BJ (cell line): Measurements from ENCODE around the gene ABAT. TPM values are rescaled to one million over a fixed set of nuclear protein-coding genes. Genes with fewer than 3 reads are reported as not detected.

Experiments used
- CTCF ChIA-PET: fragments of 350-600 bp; formaldehyde crosslinking; extraction: SDS; loops from one replicate; lab custom pipeline; 2021; ENCODE audit warnings: antibody characterized with exemption, inconsistent platforms; lab: Yijun Ruan, JAX
- POLR2A ChIA-PET: fragments of 300-600 bp; sonication (Branson Sonifier 250); formaldehyde crosslinking; extraction: SDS; loops from one replicate; lab custom pipeline; 2021; ENCODE audit warnings: antibody characterized with exemption; lab: Charles Lee
- DNase-seq: peaks from one replicate; pipeline ENCODE4 v3.0.0-alpha.2; 2011; ENCODE audit warnings: low read depth
- H3K27me3 ChIP-seq: 2 replicates; pipeline ENCODE4 v1.6.0; 2011; ENCODE audit warnings: low read length; ENCODE audit not compliant: control insufficient read depth, insufficient read depth
- H3K36me3 ChIP-seq: 2 replicates; pipeline ENCODE4 v1.5.1; 2011; ENCODE audit warnings: low read length; ENCODE audit not compliant: control insufficient read depth, insufficient read depth
- H3K4me3 ChIP-seq: 2 replicates; pipeline ENCODE4 v1.5.1; 2011; ENCODE audit warnings: low read depth, mild to moderate bottlenecking, control low read depth, low read length
- CTCF ChIP-seq: IDR thresholded peaks from 2 replicates; pipeline ENCODE4 v1.5.1; 2011; ENCODE audit warnings: low read depth, mild to moderate bottlenecking, control low read depth, inconsistent platforms, low read length, moderate library complexity; ENCODE audit not compliant: insufficient read depth
- polyA plus RNA-seq: library from polyadenylated mRNA; depleted of rRNA; stranded (reverse); fragments of >200 nt; gene quantifications from 2 replicates; pipeline ENCODE4 v1.2.3, GENCODE V29; 2011

Gene ABAT
- polyA plus RNA-seq, 1 experiment: 3.5 TPM

- no peaks in the 10 kb centered on the region for H3K27me3 ChIP-seq
- ChIA-PET POLR2A (no interaction called here), CTCF (no interaction called here)
- DNase-seq: no peak
- H3K4me3 ChIP-seq: no peak overlapping the region
- peaks cover 31% of the 10 kb centered on the region for H3K36me3 ChIP-seq
- no peak for TF ChIP-seq CTCF
Observed at GRCh38 chr16:8814095-8814806, 139.8 kb downstream of the ABAT start.

- CTCF ChIA-PET: interaction anchor here (1.5 kb wide), 1 partner anchor 63 kb away, joined by 5 read pairs; no protein-coding TSS in a partner anchor
- POLR2A ChIA-PET: interaction anchor here (0.6 kb wide), 1 partner anchor 14 kb away, joined by 4 read pairs; no protein-coding TSS in a partner anchor
- peaks cover 25% of the 10 kb centered on the region for H3K36me3 ChIP-seq
- no peak for DNase-seq
- no peak overlapping the region for H3K4me3 ChIP-seq
- H3K27me3 ChIP-seq: no peaks in the 10 kb centered on the region
- no peak for TF ChIP-seq CTCF
Observed at GRCh38 chr16:8816967-8817655, 142.7 kb downstream of the ABAT start.

GRCh38 chr16:8818504-8819270 lies 144.3 kb downstream of the ABAT start:
- Histone ChIP-seq H3K36me3 (peaks cover 18% of the 10 kb centered on the region), H3K27me3 (no peaks in the 10 kb centered on the region), H3K4me3 (no peak overlapping the region)
- ChIA-PET CTCF (interaction anchor here (0.9 to 2.3 kb wide), 3 partner anchors 8 to 62 kb away, joined by 3 to 7 read pairs (median 3); no protein-coding TSS in a partner anchor), POLR2A (no interaction called here)
- no peak for DNase-seq
- TF ChIP-seq CTCF: no peak

GRCh38 chr16:8819411-8820034 lies 145.1 kb downstream of the ABAT start:
- CTCF ChIA-PET: interaction anchor here (0.9 to 2.3 kb wide), 3 partner anchors 9 to 61 kb away, joined by 3 to 7 read pairs (median 3); no protein-coding TSS in a partner anchor
- no peak for DNase-seq
- TF ChIP-seq CTCF: no peak
- Histone ChIP-seq H3K27me3 (no peaks in the 10 kb centered on the region), H3K36me3 (peaks cover 15% of the 10 kb centered on the region), H3K4me3 (no peak overlapping the region)
- POLR2A ChIA-PET: no interaction called here
